ENCODE measurements around the gene TSBP1.

Gene TSBP1

GRCh38 chr6:32371803-32372202 lies at the start of gene TSBP1:
Gene TSBP1 (minus strand): TSS chr6:32371903. CDS start chr6:32371706, 197 bp downstream.
- Histone ChIP-seq H3K27me3 (ENCODE audit: control insufficient read depth in 2 of 2, insufficient read depth in 2 of 2, low read length in 2 of 2) (no peaks in the 10 kb centered on the region), H3K27ac (ENCODE audit: low read depth in 2 of 2, low read length in 2 of 2) (no peak within 1 kb of the TSS), H3K4me1 (ENCODE audit: control insufficient read depth in 2 of 2, insufficient read depth in 2 of 2, low read length in 2 of 2) (no peaks in the 10 kb centered on the region), H3K36me3 (ENCODE audit: control insufficient read depth in 2 of 2, insufficient read depth in 2 of 2, low read length in 2 of 2) (no peaks in the 10 kb centered on the region), H3K9me3 (ENCODE audit: control insufficient read depth in 2 of 2, low read length in 2 of 2) (no peaks in the 10 kb centered on the region), H3K9ac (ENCODE audit: low read depth in 1 of 2, low read length in 2 of 2) (no peak within 1 kb of the TSS), H3K4me3 (ENCODE audit: low read length in 2 of 2) (no peak within 1 kb of the TSS)

- H3K27ac ChIP-seq (ENCODE audit: low read depth in 2 of 2, low read length in 2 of 2) = no peak overlapping the region
- H3K27me3 ChIP-seq (ENCODE audit: control insufficient read depth in 2 of 2, insufficient read depth in 2 of 2, low read length in 2 of 2) = peaks cover 27 to 36% of the 10 kb centered on the region in 2 donors
- H3K4me3 ChIP-seq (ENCODE audit: low read length in 2 of 2) = no peak overlapping the region
- H3K4me1 ChIP-seq (ENCODE audit: control insufficient read depth in 2 of 2, insufficient read depth in 2 of 2, low read length in 2 of 2) = peaks cover 10 to 12% of the 10 kb centered on the region in 2 donors
- H3K9ac ChIP-seq (ENCODE audit: low read depth in 1 of 2, low read length in 2 of 2) = no peak overlapping the region
- no peaks in the 10 kb centered on the region for H3K36me3 ChIP-seq (ENCODE audit: control insufficient read depth in 2 of 2, insufficient read depth in 2 of 2, low read length in 2 of 2)
- H3K9me3 ChIP-seq (ENCODE audit: control insufficient read depth in 2 of 2, low read length in 2 of 2) = no peaks in the 10 kb centered on the region
Observed at GRCh38 chr6:32416036-32416435, 44.3 kb upstream of the TSBP1 start.

GRCh38 chr6:32415521-32416019 lies 43.9 kb upstream of the TSBP1 start:
- Histone ChIP-seq H3K9me3 (ENCODE audit: control insufficient read depth in 2 of 2, low read length in 2 of 2) (no peaks in the 10 kb centered on the region), H3K27ac (ENCODE audit: low read depth in 2 of 2, low read length in 2 of 2) (no peak overlapping the region), H3K4me1 (ENCODE audit: control insufficient read depth in 2 of 2, insufficient read depth in 2 of 2, low read length in 2 of 2) (peaks cover 10 to 12% of the 10 kb centered on the region in 2 donors), H3K36me3 (ENCODE audit: control insufficient read depth in 2 of 2, insufficient read depth in 2 of 2, low read length in 2 of 2) (no peaks in the 10 kb centered on the region), H3K27me3 (ENCODE audit: control insufficient read depth in 2 of 2, insufficient read depth in 2 of 2, low read length in 2 of 2) (peaks cover 25 to 32% of the 10 kb centered on the region in 2 donors), H3K9ac (ENCODE audit: low read depth in 1 of 2, low read length in 2 of 2) (no peak overlapping the region), H3K4me3 (ENCODE audit: low read length in 2 of 2) (no peak overlapping the region)

- no peak overlapping the region for H3K27ac ChIP-seq (ENCODE audit: low read depth in 2 of 2, low read length in 2 of 2)
- no peaks in the 10 kb centered on the region for H3K9me3 ChIP-seq (ENCODE audit: control insufficient read depth in 2 of 2, low read length in 2 of 2)
- peaks cover 23 to 32% of the 10 kb centered on the region in 2 donors for H3K27me3 ChIP-seq (ENCODE audit: control insufficient read depth in 2 of 2, insufficient read depth in 2 of 2, low read length in 2 of 2)
- no peaks in the 10 kb centered on the region for H3K36me3 ChIP-seq (ENCODE audit: control insufficient read depth in 2 of 2, insufficient read depth in 2 of 2, low read length in 2 of 2)
- no peak overlapping the region for H3K9ac ChIP-seq (ENCODE audit: low read depth in 1 of 2, low read length in 2 of 2)
- H3K4me1 ChIP-seq (ENCODE audit: control insufficient read depth in 2 of 2, insufficient read depth in 2 of 2, low read length in 2 of 2) = peaks cover 10 to 12% of the 10 kb centered on the region in 2 donors
- no peak overlapping the region for H3K4me3 ChIP-seq (ENCODE audit: low read length in 2 of 2)
Observed at GRCh38 chr6:32413427-32414047, 41.8 kb upstream of the TSBP1 start.

- Histone ChIP-seq H3K9ac (ENCODE audit: low read depth in 1 of 2, low read length in 2 of 2) (no peak overlapping the region), H3K4me3 (ENCODE audit: low read length in 2 of 2) (peak overlapping the region in 1 of 2 donors; percentile 13), H3K9me3 (ENCODE audit: control insufficient read depth in 2 of 2, low read length in 2 of 2) (no peaks in the 10 kb centered on the region), H3K36me3 (ENCODE audit: control insufficient read depth in 2 of 2, insufficient read depth in 2 of 2, low read length in 2 of 2) (no peaks in the 10 kb centered on the region), H3K27ac (ENCODE audit: low read depth in 2 of 2, low read length in 2 of 2) (no peak overlapping the region), H3K27me3 (ENCODE audit: control insufficient read depth in 2 of 2, insufficient read depth in 2 of 2, low read length in 2 of 2) (peaks cover 26 to 45% of the 10 kb centered on the region in 2 donors), H3K4me1 (ENCODE audit: control insufficient read depth in 2 of 2, insufficient read depth in 2 of 2, low read length in 2 of 2) (peaks cover 10 to 12% of the 10 kb centered on the region in 2 donors)
Observed at GRCh38 chr6:32411566-32412327, 40.0 kb upstream of the TSBP1 start.

- Histone ChIP-seq H3K9me3 (ENCODE audit: control insufficient read depth in 2 of 2, low read length in 2 of 2) (no peaks in the 10 kb centered on the region), H3K27me3 (ENCODE audit: control insufficient read depth in 2 of 2, insufficient read depth in 2 of 2, low read length in 2 of 2) (peaks cover 22 to 43% of the 10 kb centered on the region in 2 donors), H3K4me3 (ENCODE audit: low read length in 2 of 2) (no peak overlapping the region)
Observed at GRCh38 chr6:32410906-32411305, 39.2 kb upstream of the TSBP1 start.

GRCh38 chr6:32406857-32407256 lies 35.2 kb upstream of the TSBP1 start, which contains the start of gene BTNL2:
Gene BTNL2 (minus strand): TSS chr6:32407181. CDS start chr6:32407123, 58 bp downstream.
- peaks cover 4 to 5% of the 10 kb centered on the region in 2 donors for H3K4me1 ChIP-seq (ENCODE audit: control insufficient read depth in 2 of 2, insufficient read depth in 2 of 2, low read length in 2 of 2)
- H3K4me3 ChIP-seq (ENCODE audit: low read length in 2 of 2) = no peak within 1 kb of the TSS
- H3K27me3 ChIP-seq (ENCODE audit: control insufficient read depth in 2 of 2, insufficient read depth in 2 of 2, low read length in 2 of 2) = peaks cover 28 to 55% of the 10 kb centered on the region in 2 donors
- H3K9ac ChIP-seq (ENCODE audit: low read depth in 1 of 2, low read length in 2 of 2) = no peak within 1 kb of the TSS
- H3K36me3 ChIP-seq (ENCODE audit: control insufficient read depth in 2 of 2, insufficient read depth in 2 of 2, low read length in 2 of 2) = no peaks in the 10 kb centered on the region
- H3K9me3 ChIP-seq (ENCODE audit: control insufficient read depth in 2 of 2, low read length in 2 of 2) = no peaks in the 10 kb centered on the region
- H3K27ac ChIP-seq (ENCODE audit: low read depth in 2 of 2, low read length in 2 of 2) = no peak within 1 kb of the TSS

More at GRCh38 chr6:32410906-32411305, 39.2 kb upstream of the TSBP1 start:
- Histone ChIP-seq H3K36me3 (ENCODE audit: control insufficient read depth in 2 of 2, insufficient read depth in 2 of 2, low read length in 2 of 2) (no peaks in the 10 kb centered on the region), H3K4me1 (ENCODE audit: control insufficient read depth in 2 of 2, insufficient read depth in 2 of 2, low read length in 2 of 2) (peaks cover 10 to 12% of the 10 kb centered on the region in 2 donors), H3K9ac (ENCODE audit: low read depth in 1 of 2, low read length in 2 of 2) (no peak overlapping the region), H3K27ac (ENCODE audit: low read depth in 2 of 2, low read length in 2 of 2) (no peak overlapping the region)

GRCh38 chr6:32406197-32406596 lies 34.5 kb upstream of the TSBP1 start:
- Histone ChIP-seq H3K27ac (ENCODE audit: low read depth in 2 of 2, low read length in 2 of 2) (no peak overlapping the region), H3K4me3 (ENCODE audit: low read length in 2 of 2) (no peak overlapping the region), H3K9ac (ENCODE audit: low read depth in 1 of 2, low read length in 2 of 2) (no peak overlapping the region), H3K4me1 (ENCODE audit: control insufficient read depth in 2 of 2, insufficient read depth in 2 of 2, low read length in 2 of 2) (no peaks in the 10 kb centered on the region), H3K27me3 (ENCODE audit: control insufficient read depth in 2 of 2, insufficient read depth in 2 of 2, low read length in 2 of 2) (peaks cover 25 to 57% of the 10 kb centered on the region in 2 donors), H3K36me3 (ENCODE audit: control insufficient read depth in 2 of 2, insufficient read depth in 2 of 2, low read length in 2 of 2) (no peaks in the 10 kb centered on the region), H3K9me3 (ENCODE audit: control insufficient read depth in 2 of 2, low read length in 2 of 2) (no peaks in the 10 kb centered on the region)

GRCh38 chr6:32405656-32406055 lies 34.0 kb upstream of the TSBP1 start:
- H3K4me1 ChIP-seq (ENCODE audit: control insufficient read depth in 2 of 2, insufficient read depth in 2 of 2, low read length in 2 of 2) = no peaks in the 10 kb centered on the region
- H3K9me3 ChIP-seq (ENCODE audit: control insufficient read depth in 2 of 2, low read length in 2 of 2) = no peaks in the 10 kb centered on the region
- H3K36me3 ChIP-seq (ENCODE audit: control insufficient read depth in 2 of 2, insufficient read depth in 2 of 2, low read length in 2 of 2) = no peaks in the 10 kb centered on the region
- H3K27me3 ChIP-seq (ENCODE audit: control insufficient read depth in 2 of 2, insufficient read depth in 2 of 2, low read length in 2 of 2) = peaks cover 24 to 56% of the 10 kb centered on the region in 2 donors
- H3K9ac ChIP-seq (ENCODE audit: low read depth in 1 of 2, low read length in 2 of 2) = no peak overlapping the region
- no peak overlapping the region for H3K27ac ChIP-seq (ENCODE audit: low read depth in 2 of 2, low read length in 2 of 2)
- H3K4me3 ChIP-seq (ENCODE audit: low read length in 2 of 2) = no peak overlapping the region

- Histone ChIP-seq H3K9me3 (ENCODE audit: control insufficient read depth in 2 of 2, low read length in 2 of 2) (no peaks in the 10 kb centered on the region), H3K36me3 (ENCODE audit: control insufficient read depth in 2 of 2, insufficient read depth in 2 of 2, low read length in 2 of 2) (no peaks in the 10 kb centered on the region), H3K27ac (ENCODE audit: low read depth in 2 of 2, low read length in 2 of 2) (no peak overlapping the region), H3K4me1 (ENCODE audit: control insufficient read depth in 2 of 2, insufficient read depth in 2 of 2, low read length in 2 of 2) (no peaks in the 10 kb centered on the region), H3K9ac (ENCODE audit: low read depth in 1 of 2, low read length in 2 of 2) (no peak overlapping the region), H3K4me3 (ENCODE audit: low read length in 2 of 2) (no peak overlapping the region), H3K27me3 (ENCODE audit: control insufficient read depth in 2 of 2, insufficient read depth in 2 of 2, low read length in 2 of 2) (peaks cover 23 to 54% of the 10 kb centered on the region in 2 donors)
Observed at GRCh38 chr6:32402812-32403211, 31.1 kb upstream of the TSBP1 start.
